Activated B cell treated with CpG ODN at 0.5 μM for 24 hours (primary cell): Measurements from ENCODE around the gene KTN1. TPM values are rescaled to one million over a fixed set of nuclear protein-coding genes. Genes with fewer than 3 reads are reported as not detected.

Experiments used
- ATAC-seq: fragments of 200-7000 bp; cut with Tn5 transposase; one replicate; pipeline ENCODE4 v1.10.0; 2021; ENCODE audit warnings: low read depth, mild to moderate bottlenecking, moderate library complexity
- CTCF ChIA-PET: fragments of 350-600 bp; sonication (Branson Sonifier 250); formaldehyde crosslinking; loops from one replicate; lab custom pipeline; 2021; ENCODE audit warnings: antibody characterized with exemption; lab: Charles Lee
- POLR2A ChIA-PET: fragments of 350-600 bp; sonication (Branson Sonifier 250); formaldehyde crosslinking; loops from one replicate; lab custom pipeline; 2021; ENCODE audit warnings: antibody characterized with exemption; lab: Charles Lee
- DNase-seq: peaks from one replicate; pipeline ENCODE4 v3.0.0; 2022
- H3K27ac Mint-ChIP-seq: one replicate; pipeline ENCODE4 v1.8.0; 2020; ENCODE audit warnings: mixed read lengths
- H3K27me3 Mint-ChIP-seq: one replicate; pipeline ENCODE4 v1.8.0; 2021; ENCODE audit warnings: mixed read lengths
- H3K36me3 Mint-ChIP-seq: one replicate; pipeline ENCODE4 v1.8.0; 2021; ENCODE audit warnings: low read depth, mixed read lengths
- H3K4me1 Mint-ChIP-seq: one replicate; pipeline ENCODE4 v1.8.0; 2021; ENCODE audit warnings: mixed read lengths
- H3K4me3 Mint-ChIP-seq: one replicate; pipeline ENCODE4 v1.8.0; 2020; ENCODE audit warnings: mild to moderate bottlenecking, mixed read lengths
- H3K9me3 Mint-ChIP-seq: one replicate; pipeline ENCODE4 v1.8.0; 2020; ENCODE audit warnings: mixed read lengths
- CTCF ChIP-seq: fragments of 200-600 bp; IDR thresholded peaks from one replicate; pipeline ENCODE4 v1.8.0; 2022; ENCODE audit warnings: antibody characterized with exemption, mild to moderate bottlenecking
- intact Hi-C: fragments of 100-400 bp; cut with micrococcal nuclease; formaldehyde crosslinking; loops from one replicate; pipeline ENCODE4 v1.15.1; 2024
- total RNA-seq: library from RNA; stranded (reverse); gene quantifications from 2 replicates; pipeline ENCODE4 v1.2.3, GENCODE V29; 2022

Gene KTN1
- total RNA-seq, 1 donor from 2014 or later: 116 TPM

GRCh38 chr14:55722054-55722453 is 142.0 kb downstream of the KTN1 start:
- ChIA-PET CTCF (no interaction called here), POLR2A (no interaction called here)
- no peaks in the 10 kb centered on the region for H3K4me1 Mint-ChIP-seq
- no peaks in the 10 kb centered on the region for H3K9me3 Mint-ChIP-seq
- TF ChIP-seq CTCF: no peak
- H3K27ac Mint-ChIP-seq: no peak overlapping the region
- intact Hi-C loops: no loop called here
- no peak overlapping the region for H3K4me3 Mint-ChIP-seq
- H3K36me3 Mint-ChIP-seq: no peaks in the 10 kb centered on the region
- DNase-seq: no peak
- no peaks in the 10 kb centered on the region for H3K27me3 Mint-ChIP-seq
- ATAC-seq: no peak

GRCh38 chr14:55724736-55725135 is 144.7 kb downstream of the KTN1 start:
- no peaks in the 10 kb centered on the region for H3K9me3 Mint-ChIP-seq
- no peak overlapping the region for H3K27ac Mint-ChIP-seq
- no peaks in the 10 kb centered on the region for H3K36me3 Mint-ChIP-seq
- intact Hi-C loops: no loop called here
- CTCF ChIA-PET: no interaction called here
- no peaks in the 10 kb centered on the region for H3K4me1 Mint-ChIP-seq
- no peak for DNase-seq
- POLR2A ChIA-PET: no interaction called here
- no peak for ATAC-seq
- no peaks in the 10 kb centered on the region for H3K27me3 Mint-ChIP-seq
- no peak for TF ChIP-seq CTCF
- H3K4me3 Mint-ChIP-seq: no peak overlapping the region

GRCh38 chr14:55730592-55731310 is 150.7 kb downstream of the KTN1 start:
- Mint-ChIP-seq H3K9me3 (peaks cover 5% of the 10 kb centered on the region), H3K27me3 (no peaks in the 10 kb centered on the region), H3K4me3 (no peak overlapping the region), H3K36me3 (no peaks in the 10 kb centered on the region), H3K4me1 (no peaks in the 10 kb centered on the region), H3K27ac (no peak overlapping the region)
- TF ChIP-seq CTCF: no peak
- ATAC-seq (no peak), DNase-seq (no peak)
- ChIA-PET CTCF (interaction anchor here (1.1 to 3.4 kb wide), 4 partner anchors 15 to 744 kb away, joined by 3 to 37 read pairs (median 11); no protein-coding TSS in a partner anchor), POLR2A (no interaction called here)
- intact Hi-C loops: no loop called here

- H3K27ac Mint-ChIP-seq: no peak overlapping the region
- no peaks in the 10 kb centered on the region for H3K4me1 Mint-ChIP-seq
- DNase-seq (no peak), ATAC-seq (no peak)
- no peaks in the 10 kb centered on the region for H3K36me3 Mint-ChIP-seq
- intact Hi-C loops: no loop called here
- H3K4me3 Mint-ChIP-seq: no peak overlapping the region
- POLR2A ChIA-PET: no interaction called here
- peaks cover 7% of the 10 kb centered on the region for H3K9me3 Mint-ChIP-seq
- CTCF ChIA-PET: interaction anchor here (0.7 to 3.4 kb wide), 9 partner anchors 8 to 743 kb away, joined by 3 to 37 read pairs (median 3); no protein-coding TSS in a partner anchor
- TF ChIP-seq CTCF: no peak
- no peaks in the 10 kb centered on the region for H3K27me3 Mint-ChIP-seq
These were observed 151.4 kb downstream of the KTN1 start for GRCh38 chr14:55731311-55731872.

GRCh38 chr14:55731881-55732498 is 152.0 kb downstream of the KTN1 start:
- ATAC-seq: no peak
- CTCF ChIA-PET: interaction anchor here (0.7 to 3.4 kb wide), 9 partner anchors 9 to 742 kb away, joined by 3 to 37 read pairs (median 3); no protein-coding TSS in a partner anchor
- no peaks in the 10 kb centered on the region for H3K4me1 Mint-ChIP-seq
- no peak overlapping the region for H3K27ac Mint-ChIP-seq
- H3K36me3 Mint-ChIP-seq: no peaks in the 10 kb centered on the region
- no peak overlapping the region for H3K4me3 Mint-ChIP-seq
- H3K27me3 Mint-ChIP-seq: no peaks in the 10 kb centered on the region
- intact Hi-C loops: loop anchor here (1.0 kb wide), 3 partner anchors 608 to 742 kb away; no protein-coding TSS in a partner anchor
- DNase-seq: no peak
- TF ChIP-seq CTCF: no peak
- POLR2A ChIA-PET: no interaction called here
- peaks cover 10% of the 10 kb centered on the region for H3K9me3 Mint-ChIP-seq
